HepG2 (cell line): ENCODE data around the gene CTNNBIP1. TPM values are rescaled to one million over a fixed set of nuclear protein-coding genes. Genes with fewer than 3 reads are reported as not detected.

Experiments used
- BHLHE40 ChIP-seq: IDR thresholded peaks from 2 replicates; pipeline ENCODE4 v1.6.1; 2011; ENCODE audit warnings: low read length, improper control_type of control experiment
- CBFB ChIP-seq: sonication (generic); formaldehyde crosslinking; IDR thresholded peaks from 2 replicates; pipeline ENCODE4 v1.4.0; 2020; ENCODE audit warnings: missing genetic modification reagents
- ETV6 ChIP-seq: sonication (generic); formaldehyde crosslinking; conservative IDR thresholded peaks from 2 replicates; pipeline ENCODE4 v1.4.0; 2020; ENCODE audit warnings: missing genetic modification reagents
- GATAD2A ChIP-seq: IDR thresholded peaks from 2 replicates; pipeline ENCODE4 v1.6.1; 2016
- HNRNPL ChIP-seq: fragments of 200-400 bp; formaldehyde crosslinking; IDR thresholded peaks from 2 replicates; pipeline ENCODE4 v1.6.1; 2017; ENCODE audit warnings: mild to moderate bottlenecking, low read depth, low read length
- NCOA2 ChIP-seq: sonication (generic); formaldehyde crosslinking; IDR thresholded peaks from 2 replicates; pipeline ENCODE4 v1.8.0; 2022; ENCODE audit warnings: inconsistent platforms
- RAD51 ChIP-seq: fragments of 450-650 bp; IDR thresholded peaks from 2 replicates; pipeline ENCODE4 v1.6.1; 2016; ENCODE audit warnings: borderline replicate concordance
- RARA ChIP-seq: IDR thresholded peaks from 2 replicates; pipeline ENCODE4 v1.6.1; 2016; ENCODE audit warnings: missing genetic modification reagents, missing compliant biosample characterization
- SP2 ChIP-seq: sonication (generic); formaldehyde crosslinking; IDR thresholded peaks from 2 replicates; pipeline ENCODE4 v1.5.1; 2020; ENCODE audit warnings: mild to moderate bottlenecking, missing genetic modification reagents
- SP5 ChIP-seq: IDR thresholded peaks from 2 replicates; pipeline ENCODE4 v1.6.1; 2016; ENCODE audit warnings: low read depth, borderline replicate concordance
- ZFYVE20 ChIP-seq: sonication (generic); formaldehyde crosslinking; IDR thresholded peaks from 2 replicates; pipeline ENCODE4 v1.8.0; 2023; ENCODE audit warnings: low read depth, mild to moderate bottlenecking, moderate library complexity, missing genetic modification reagents, borderline replicate concordance
- polyA plus RNA-seq, 8 experiments: library from polyadenylated mRNA; depleted of rRNA in 3 of 8; stranded (reverse) in 7 of 8; unstranded in 1 of 8; fragments of >200 nt; fragmentation: Illumina TruSeq in 4 of 8; extraction: Trizol in 4 of 8; gene quantifications; 2 replicates each; pipeline versions ENCODE4 v1.2.1 to v1.2.3, GENCODE V29; 2011 to 2016; ENCODE audit warnings: low read depth in 4 of 8, missing spikeins in 1 of 8, mixed read lengths in 1 of 8; ENCODE audit not compliant: insufficient read depth in 1 of 8
- total RNA-seq, 5 experiments: library from RNA; depleted of rRNA; stranded (reverse); fragments of >200 nt; fragmentation: Illumina TruSeq; extraction: Trizol; gene quantifications; 2 replicates each; pipeline ENCODE4 v1.2.3, GENCODE V29; 2016; ENCODE audit warnings: low read depth in 1 of 5
- TF ChIP-seq, protein P1 (sequence below): IDR thresholded peaks from 2 replicates; pipeline ENCODE4 v1.4.0; 2020; ENCODE audit warnings: mild to moderate bottlenecking, missing genetic modification reagents
- TF ChIP-seq, protein P2 (sequence below): IDR thresholded peaks from 2 replicates; pipeline ENCODE4 v1.6.1; 2016; ENCODE audit warnings: mild to moderate bottlenecking
- TF ChIP-seq, protein P3 (sequence below): IDR thresholded peaks from 2 replicates; pipeline ENCODE4 v1.6.1; 2012; ENCODE audit warnings: inconsistent platforms
- TF ChIP-seq, protein P4 (sequence below): sonication (generic); formaldehyde crosslinking; conservative IDR thresholded peaks from 2 replicates; pipeline ENCODE4 v1.4.0; 2020; ENCODE audit warnings: missing genetic modification reagents
- TF ChIP-seq, protein P5 (sequence below): sonication (generic); formaldehyde crosslinking; IDR thresholded peaks from 2 replicates; pipeline ENCODE4 v1.4.0; 2020; ENCODE audit warnings: missing genetic modification reagents
- TF ChIP-seq, protein P6 (sequence below): sonication (generic); formaldehyde crosslinking; IDR thresholded peaks from 2 replicates; pipeline ENCODE4 v1.9.0; 2022; ENCODE audit warnings: low read depth, missing genetic modification reagents

The CTNNBIP1 gene
- total and polyA plus RNA-seq, 2 of the 13 experiments (the other 11 are each of a cell fraction or from before 2014, with no cell fraction given): 71.7 to 83.0 TPM

DNA sequence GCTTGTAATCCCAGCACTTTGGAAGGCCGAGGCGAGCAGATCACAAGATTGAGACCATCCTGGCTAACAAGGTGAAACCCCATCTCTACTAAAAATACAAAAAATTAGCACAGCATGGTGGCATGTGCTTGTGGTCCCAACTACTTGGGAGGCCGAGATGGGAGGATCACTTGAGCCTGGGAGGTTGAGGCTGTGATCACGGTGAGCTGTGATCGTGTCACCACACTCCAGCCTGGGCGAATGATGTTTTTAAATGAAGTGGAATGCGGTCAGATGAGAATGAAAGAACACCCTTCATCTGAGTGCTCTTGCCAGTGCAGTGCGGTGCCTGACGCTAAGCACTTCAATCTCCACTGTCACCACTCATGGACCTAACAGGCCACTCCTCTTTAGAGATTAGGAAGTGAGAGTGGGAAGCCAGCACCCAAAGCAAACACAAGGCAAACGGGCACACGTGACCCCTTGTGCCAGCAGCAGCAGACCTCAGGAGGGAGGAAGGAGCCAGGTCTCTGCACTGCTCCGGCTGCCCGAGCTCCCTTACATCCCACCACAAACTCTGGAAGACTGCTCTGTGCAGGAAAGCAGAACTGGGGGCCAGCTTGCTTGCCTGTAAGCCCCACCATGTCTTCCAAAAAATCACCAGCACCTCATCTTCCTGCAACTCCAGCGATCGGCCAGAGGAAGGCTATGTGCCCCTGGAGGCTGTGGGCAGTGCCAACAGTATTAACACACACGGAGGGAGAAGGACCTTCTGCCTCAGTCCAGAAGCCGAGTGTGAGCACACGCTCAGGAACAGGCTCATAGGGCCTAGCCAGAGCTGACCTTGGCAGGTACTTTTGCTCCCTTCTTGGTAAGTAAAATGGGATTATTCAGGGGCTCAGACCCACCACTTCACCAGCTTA lies 9.7 kb downstream of the CTNNBIP1 start (continued):
- TF ChIP-seq, protein P1, sequence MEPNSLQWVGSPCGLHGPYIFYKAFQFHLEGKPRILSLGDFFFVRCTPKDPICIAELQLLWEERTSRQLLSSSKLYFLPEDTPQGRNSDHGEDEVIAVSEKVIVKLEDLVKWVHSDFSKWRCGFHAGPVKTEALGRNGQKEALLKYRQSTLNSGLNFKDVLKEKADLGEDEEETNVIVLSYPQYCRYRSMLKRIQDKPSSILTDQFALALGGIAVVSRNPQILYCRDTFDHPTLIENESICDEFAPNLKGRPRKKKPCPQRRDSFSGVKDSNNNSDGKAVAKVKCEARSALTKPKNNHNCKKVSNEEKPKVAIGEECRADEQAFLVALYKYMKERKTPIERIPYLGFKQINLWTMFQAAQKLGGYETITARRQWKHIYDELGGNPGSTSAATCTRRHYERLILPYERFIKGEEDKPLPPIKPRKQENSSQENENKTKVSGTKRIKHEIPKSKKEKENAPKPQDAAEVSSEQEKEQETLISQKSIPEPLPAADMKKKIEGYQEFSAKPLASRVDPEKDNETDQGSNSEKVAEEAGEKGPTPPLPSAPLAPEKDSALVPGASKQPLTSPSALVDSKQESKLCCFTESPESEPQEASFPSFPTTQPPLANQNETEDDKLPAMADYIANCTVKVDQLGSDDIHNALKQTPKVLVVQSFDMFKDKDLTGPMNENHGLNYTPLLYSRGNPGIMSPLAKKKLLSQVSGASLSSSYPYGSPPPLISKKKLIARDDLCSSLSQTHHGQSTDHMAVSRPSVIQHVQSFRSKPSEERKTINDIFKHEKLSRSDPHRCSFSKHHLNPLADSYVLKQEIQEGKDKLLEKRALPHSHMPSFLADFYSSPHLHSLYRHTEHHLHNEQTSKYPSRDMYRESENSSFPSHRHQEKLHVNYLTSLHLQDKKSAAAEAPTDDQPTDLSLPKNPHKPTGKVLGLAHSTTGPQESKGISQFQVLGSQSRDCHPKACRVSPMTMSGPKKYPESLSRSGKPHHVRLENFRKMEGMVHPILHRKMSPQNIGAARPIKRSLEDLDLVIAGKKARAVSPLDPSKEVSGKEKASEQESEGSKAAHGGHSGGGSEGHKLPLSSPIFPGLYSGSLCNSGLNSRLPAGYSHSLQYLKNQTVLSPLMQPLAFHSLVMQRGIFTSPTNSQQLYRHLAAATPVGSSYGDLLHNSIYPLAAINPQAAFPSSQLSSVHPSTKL (CRISPR knock-in tag): peak; percentile 41
- no peak for TF ChIP-seq NCOA2
- TF ChIP-seq, protein P2, sequence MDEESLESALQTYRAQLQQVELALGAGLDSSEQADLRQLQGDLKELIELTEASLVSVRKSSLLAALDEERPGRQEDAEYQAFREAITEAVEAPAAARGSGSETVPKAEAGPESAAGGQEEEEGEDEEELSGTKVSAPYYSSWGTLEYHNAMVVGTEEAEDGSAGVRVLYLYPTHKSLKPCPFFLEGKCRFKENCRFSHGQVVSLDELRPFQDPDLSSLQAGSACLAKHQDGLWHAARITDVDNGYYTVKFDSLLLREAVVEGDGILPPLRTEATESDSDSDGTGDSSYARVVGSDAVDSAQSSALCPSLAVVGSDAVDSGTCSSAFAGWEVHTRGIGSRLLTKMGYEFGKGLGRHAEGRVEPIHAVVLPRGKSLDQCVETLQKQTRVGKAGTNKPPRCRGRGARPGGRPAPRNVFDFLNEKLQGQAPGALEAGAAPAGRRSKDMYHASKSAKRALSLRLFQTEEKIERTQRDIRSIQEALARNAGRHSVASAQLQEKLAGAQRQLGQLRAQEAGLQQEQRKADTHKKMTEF (CRISPR knock-in tag): peak; percentile 31; the same call in 1 of the 2 replicates
- TF ChIP-seq, protein P3, sequence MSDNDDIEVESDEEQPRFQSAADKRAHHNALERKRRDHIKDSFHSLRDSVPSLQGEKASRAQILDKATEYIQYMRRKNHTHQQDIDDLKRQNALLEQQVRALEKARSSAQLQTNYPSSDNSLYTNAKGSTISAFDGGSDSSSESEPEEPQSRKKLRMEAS: peak; percentile 63
- 0 out of 2 replicates have a peak, but pooled peaks have one; percentile 23 for TF ChIP-seq CBFB (CRISPR knock-in tag)
- TF ChIP-seq, protein P4, sequence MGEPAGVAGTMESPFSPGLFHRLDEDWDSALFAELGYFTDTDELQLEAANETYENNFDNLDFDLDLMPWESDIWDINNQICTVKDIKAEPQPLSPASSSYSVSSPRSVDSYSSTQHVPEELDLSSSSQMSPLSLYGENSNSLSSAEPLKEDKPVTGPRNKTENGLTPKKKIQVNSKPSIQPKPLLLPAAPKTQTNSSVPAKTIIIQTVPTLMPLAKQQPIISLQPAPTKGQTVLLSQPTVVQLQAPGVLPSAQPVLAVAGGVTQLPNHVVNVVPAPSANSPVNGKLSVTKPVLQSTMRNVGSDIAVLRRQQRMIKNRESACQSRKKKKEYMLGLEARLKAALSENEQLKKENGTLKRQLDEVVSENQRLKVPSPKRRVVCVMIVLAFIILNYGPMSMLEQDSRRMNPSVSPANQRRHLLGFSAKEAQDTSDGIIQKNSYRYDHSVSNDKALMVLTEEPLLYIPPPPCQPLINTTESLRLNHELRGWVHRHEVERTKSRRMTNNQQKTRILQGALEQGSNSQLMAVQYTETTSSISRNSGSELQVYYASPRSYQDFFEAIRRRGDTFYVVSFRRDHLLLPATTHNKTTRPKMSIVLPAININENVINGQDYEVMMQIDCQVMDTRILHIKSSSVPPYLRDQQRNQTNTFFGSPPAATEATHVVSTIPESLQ (CRISPR knock-in tag): no peak
- TF ChIP-seq HNRNPL: peak; percentile 90
- TF ChIP-seq RARA (CRISPR knock-in tag): 0 out of 2 replicates have a peak, but pooled peaks have one; percentile 26
- TF ChIP-seq ZFYVE20: no peak
- TF ChIP-seq RAD51: peak; percentile 64
- peak; percentile 90 for TF ChIP-seq BHLHE40
- peak; percentile 41; the same call in 1 of the 2 replicates for TF ChIP-seq SP5 (CRISPR knock-in tag)
- TF ChIP-seq ETV6 (CRISPR knock-in tag): no peak
- TF ChIP-seq, protein P5, sequence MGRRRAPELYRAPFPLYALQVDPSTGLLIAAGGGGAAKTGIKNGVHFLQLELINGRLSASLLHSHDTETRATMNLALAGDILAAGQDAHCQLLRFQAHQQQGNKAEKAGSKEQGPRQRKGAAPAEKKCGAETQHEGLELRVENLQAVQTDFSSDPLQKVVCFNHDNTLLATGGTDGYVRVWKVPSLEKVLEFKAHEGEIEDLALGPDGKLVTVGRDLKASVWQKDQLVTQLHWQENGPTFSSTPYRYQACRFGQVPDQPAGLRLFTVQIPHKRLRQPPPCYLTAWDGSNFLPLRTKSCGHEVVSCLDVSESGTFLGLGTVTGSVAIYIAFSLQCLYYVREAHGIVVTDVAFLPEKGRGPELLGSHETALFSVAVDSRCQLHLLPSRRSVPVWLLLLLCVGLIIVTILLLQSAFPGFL (CRISPR knock-in tag): no peak
- no peak for TF ChIP-seq SP2 (CRISPR knock-in tag)
- peak; percentile 68 for TF ChIP-seq GATAD2A (CRISPR knock-in tag)
- TF ChIP-seq, protein P6, sequence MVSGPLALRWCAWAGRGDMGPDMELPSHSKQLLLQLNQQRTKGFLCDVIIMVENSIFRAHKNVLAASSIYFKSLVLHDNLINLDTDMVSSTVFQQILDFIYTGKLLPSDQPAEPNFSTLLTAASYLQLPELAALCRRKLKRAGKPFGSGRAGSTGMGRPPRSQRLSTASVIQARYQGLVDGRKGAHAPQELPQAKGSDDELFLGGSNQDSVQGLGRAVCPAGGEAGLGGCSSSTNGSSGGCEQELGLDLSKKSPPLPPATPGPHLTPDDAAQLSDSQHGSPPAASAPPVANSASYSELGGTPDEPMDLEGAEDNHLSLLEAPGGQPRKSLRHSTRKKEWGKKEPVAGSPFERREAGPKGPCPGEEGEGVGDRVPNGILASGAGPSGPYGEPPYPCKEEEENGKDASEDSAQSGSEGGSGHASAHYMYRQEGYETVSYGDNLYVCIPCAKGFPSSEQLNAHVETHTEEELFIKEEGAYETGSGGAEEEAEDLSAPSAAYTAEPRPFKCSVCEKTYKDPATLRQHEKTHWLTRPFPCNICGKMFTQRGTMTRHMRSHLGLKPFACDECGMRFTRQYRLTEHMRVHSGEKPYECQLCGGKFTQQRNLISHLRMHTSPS (CRISPR knock-in tag): peak; percentile 65
